NCI-H524 (cell line): ENCODE measurements around the gene TSPAN1.

Experiments
- DNase-seq, 2 experiments: peaks; one replicate each; lab custom pipeline; 2025; lab: John Stamatoyannopoulos, UW

TSPAN1 gene, protein sequence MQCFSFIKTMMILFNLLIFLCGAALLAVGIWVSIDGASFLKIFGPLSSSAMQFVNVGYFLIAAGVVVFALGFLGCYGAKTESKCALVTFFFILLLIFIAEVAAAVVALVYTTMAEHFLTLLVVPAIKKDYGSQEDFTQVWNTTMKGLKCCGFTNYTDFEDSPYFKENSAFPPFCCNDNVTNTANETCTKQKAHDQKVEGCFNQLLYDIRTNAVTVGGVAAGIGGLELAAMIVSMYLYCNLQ

DNA sequence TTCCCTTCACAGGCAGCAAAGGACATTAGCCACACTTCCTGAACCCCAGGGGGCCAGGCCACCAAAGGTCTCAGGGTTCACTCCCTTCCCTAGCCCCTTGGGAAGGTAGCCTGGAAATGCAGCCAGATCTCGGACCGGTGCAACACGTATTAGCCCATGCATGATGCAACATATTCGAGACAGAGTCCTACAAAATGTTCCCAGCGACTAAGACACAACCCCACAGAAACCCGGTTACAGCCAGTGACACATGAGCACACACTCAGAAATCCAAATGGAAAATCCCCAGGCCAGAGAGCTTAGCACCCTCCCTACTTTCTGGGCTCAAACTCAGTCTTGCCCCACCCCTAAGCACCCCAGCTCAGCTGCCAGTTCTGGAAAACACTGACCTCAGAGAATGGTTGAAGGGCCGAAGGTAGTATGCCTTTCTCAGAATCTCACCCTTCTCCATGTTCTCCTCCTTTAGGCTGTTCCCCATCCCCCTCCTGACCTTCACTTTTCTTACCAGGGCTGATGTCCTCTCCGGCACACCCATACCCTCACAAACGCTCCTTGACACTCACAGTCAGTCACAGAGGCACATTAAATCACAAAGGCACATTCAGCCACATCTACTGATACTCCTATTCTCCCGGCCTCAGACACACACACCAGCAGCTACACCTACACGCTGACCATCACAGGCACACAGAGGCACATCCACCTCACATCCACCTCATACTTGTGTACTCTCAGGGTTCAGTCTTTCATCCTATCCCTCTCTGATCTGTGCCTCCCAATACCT is at the start of gene TSPAN1:
TSS of gene TSPAN1 (plus strand) at position 640 of the 784 bp plus-strand sequence. CDS start 6,021 bp downstream, outside the sequence.
- no peak for DNase-seq

DNA sequence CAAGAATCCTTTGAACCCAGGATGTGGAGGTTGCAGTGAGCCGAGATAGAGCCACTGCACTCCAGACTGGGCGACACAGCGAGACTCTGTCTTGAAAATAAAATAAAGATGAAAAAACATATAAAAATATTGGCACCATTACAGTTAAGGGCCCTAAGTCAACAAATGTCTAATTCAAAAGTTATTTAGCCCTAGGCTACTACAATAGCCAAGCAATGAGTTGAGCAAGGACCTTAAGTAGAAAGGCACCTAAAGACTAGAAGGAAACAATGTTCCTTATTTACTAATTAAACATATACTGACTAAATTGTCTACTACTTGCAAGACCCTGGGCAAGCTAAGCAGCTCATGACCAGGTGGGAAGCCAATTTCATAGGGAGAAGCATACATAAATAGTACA is 46.5 kb upstream of the TSPAN1 start:
- no peak for DNase-seq

DNA sequence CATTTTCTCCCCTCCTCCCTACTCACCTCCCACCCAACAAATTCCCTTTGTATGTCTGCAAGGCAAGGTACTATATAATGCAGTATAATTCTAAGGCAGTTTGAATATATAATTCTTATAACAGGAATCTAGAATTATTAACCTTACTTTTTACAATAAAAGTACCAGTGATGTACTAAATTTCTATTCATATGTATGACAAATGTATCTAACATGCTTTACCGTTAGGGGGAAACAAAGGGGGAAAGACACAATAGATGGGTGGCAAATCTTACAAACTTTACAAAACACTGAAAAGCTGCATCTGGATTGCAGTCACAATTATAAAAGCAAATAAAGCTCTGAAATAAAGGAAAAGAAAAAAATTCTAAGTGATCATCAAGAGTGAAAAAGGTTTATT is 44.8 kb upstream of the TSPAN1 start:
- DNase-seq = peak in 1 of 2 experiments; percentile 32

DNA sequence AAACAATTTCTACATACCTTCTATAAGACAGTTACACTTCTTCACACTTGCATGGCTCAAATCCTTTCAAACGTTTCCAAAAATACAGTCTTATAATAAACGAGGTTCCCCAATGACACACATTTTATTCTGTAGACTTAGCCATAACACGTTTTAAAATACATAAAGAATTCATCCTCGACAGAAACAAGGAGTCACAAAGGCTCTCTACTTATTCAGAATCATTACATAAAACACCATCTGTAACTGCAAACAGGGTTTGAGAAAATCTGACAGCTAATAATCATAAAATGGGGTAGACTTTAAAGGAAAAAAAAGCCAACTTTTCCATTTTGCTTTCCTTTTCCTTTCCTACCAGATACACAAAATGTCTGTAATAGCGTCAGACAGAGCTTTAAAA is 44.3 kb upstream of the TSPAN1 start:
- DNase-seq = peak in 1 of 2 experiments; percentile 12

GRCh38 chr1:46131093-46131492 is 43.8 kb upstream of the TSPAN1 start:
- DNase-seq = peak in 1 of 2 experiments; percentile 19

DNA sequence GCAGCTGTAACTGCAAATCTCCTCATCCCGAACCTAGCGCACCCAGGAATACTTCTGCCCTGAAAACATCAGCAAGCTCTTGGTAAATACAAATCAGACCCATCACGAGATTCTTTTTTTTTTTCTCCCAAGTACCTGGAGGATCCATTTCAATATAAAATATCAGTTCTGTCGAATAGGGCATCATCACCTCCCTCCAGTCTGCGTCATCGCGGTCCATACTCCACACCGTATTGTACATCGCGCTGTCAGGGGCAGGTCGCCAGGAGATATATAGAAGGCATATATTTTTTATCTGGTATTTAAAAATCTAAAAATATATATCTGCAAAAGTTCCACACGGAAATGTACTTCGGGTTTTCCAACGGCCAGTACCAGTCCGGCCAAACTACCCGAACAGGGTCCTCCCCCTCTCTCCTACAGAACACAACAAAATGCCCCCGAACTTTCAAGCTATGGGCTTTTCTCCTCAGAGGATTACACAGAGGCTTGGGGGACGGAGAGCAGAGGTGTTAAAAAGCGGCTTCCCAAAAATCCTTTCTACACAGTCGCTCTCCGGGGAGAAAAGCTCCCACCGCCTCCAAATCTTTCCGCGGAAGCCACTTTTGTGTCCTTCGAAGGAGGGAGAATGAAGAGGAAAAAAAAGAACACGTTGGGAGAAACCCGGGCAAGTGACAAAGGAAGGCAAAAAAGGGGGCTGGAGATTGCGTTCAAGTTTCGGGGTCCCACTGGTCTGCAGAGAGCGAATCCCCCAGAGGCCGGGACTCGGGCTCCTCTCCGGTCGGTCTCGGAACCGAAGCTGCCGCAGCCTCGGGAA is 43.0 kb upstream of the TSPAN1 start:
- DNase-seq = peak; percentile 57 to 67

GRCh38 chr1:46132529-46133180 is 42.2 kb upstream of the TSPAN1 start, which contains the start of gene PIK3R3:
PIK3R3 (minus strand) TSS chr1:46132629; CDS start chr1:46131952, 677 bp downstream.
- peak; percentile 97 to 98 for DNase-seq

DNA sequence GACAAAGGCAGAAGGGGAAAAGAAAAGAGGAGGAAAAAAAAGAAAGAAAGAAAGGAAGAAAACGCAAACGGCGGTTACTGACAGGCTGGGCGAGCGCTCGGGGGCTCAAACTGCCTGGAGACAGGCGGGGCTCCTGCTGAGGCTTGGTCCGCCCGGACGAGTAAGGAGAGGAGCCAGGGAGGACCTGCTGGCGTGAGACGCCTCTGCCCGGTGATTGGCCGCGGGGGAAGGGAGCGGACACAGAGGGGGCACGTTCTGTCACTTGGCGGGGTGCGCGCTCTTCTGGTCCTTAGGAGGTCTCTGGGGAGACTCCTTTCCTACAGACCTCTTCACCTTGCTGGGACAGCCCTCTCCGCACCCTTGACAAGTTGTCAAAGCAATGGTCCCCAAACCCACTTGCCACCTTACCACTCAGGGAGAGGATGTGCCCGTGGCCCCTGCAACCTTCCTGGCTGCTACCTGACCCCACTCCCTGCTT is 41.7 kb upstream of the TSPAN1 start:
- peak; percentile 90 to 92 for DNase-seq

- peak in 1 of 2 experiments; percentile 16 for DNase-seq
Measured at GRCh38 chr1:46133781-46134350, 41.0 kb upstream of the TSPAN1 start.

DNA sequence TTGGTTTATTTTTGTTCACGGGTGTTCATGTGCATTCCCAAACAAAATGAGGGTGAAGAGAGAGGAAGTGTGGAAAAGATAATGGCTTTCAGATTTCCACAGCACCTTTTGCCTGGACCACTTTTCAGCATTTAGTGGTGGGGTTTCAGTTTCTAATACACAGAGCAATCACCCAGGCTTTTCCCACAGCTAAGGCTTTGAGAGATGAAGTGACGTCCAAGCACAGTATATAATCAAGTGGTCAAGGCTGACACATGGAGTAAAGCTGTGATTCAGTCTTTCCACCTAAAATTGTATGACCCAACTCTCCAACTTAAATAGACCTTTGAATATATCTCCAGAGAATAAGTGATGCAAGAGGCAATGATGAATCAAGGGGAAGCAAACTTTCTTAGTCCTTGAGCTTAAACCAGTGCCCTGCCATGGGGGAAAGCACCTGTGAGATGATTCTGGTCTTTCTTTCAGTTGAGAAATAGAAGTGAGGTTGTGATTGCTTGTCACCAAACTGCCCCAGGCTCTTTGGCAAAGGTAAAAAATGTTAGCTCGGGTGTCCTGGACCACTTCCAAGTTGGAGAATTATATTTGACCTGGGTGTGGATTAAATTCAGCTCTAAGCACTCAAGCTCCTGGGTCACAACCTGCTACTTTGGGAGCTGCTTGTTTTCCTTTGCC is 40.1 kb upstream of the TSPAN1 start:
- peak; percentile 69 to 82 for DNase-seq

DNA sequence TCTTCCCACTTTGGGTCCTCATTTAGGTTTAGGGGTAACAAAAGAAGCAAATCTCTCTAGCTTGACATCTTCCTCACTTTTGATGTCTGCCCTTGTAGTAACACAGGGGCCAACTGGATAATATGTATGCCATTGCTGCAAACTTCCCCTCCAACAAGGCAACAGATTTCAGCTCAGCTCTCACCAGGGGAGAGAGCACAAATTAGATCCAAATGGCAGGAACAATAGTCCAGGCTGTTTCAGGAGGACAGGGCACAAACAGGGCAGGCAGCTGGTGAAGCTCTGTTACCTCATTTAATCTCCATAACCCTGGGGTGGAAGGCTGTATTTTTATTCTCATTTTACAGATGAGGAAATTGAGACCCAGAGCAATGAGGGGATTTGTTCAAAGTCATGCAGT is 38.2 kb upstream of the TSPAN1 start:
- DNase-seq = peak in 1 of 2 experiments; percentile 4

GRCh38 chr1:46137916-46138315 is 37.0 kb upstream of the TSPAN1 start:
- DNase-seq = no peak

DNA sequence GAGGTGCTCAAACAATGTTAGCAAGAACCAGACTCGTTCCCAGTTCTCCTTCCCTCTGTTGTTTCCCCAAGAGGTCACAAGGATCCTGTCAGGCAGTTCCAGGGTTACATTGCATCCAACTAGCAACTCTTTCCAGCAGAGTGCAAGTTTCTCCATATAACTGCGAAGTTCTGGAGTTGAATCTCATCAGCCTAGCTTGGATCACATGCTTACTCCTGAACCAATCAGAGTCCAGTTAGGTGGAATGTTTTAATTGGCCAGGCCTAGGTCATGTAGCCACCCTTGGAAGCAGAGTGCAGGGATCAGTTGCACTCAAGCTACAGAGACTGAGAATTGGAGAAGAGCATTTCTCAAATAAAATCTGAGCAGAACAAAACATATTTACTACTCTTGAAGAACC is 26.6 kb upstream of the TSPAN1 start:
- DNase-seq = no peak

- DNase-seq = no peak
Measured at GRCh38 chr1:46150085-46150484, 24.8 kb upstream of the TSPAN1 start.

DNA sequence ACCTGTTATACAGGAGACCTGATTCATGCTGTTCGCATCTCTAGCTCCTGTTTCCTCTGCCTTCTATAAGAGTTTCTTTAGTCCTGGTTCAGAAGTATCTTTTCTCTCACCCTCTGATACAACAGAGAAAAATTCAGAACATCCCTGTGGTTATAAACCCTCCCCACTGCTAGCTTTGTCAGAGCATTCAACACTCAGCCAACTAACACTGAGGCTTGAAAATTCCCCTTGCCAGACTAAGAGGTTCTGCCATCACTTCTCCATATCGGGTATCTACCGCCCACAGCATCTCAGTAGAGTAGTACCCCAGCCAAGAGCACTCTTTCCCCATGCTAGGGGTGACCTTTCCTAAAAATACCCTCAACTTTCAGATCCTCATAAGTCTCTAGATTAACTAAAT is 22.9 kb upstream of the TSPAN1 start:
- no peak for DNase-seq

GRCh38 chr1:46153228-46153627 is 21.7 kb upstream of the TSPAN1 start:
- peak in 1 of 2 experiments; percentile 5 for DNase-seq

- DNase-seq = no peak
Measured at GRCh38 chr1:46153732-46154131, 21.2 kb upstream of the TSPAN1 start.

DNA sequence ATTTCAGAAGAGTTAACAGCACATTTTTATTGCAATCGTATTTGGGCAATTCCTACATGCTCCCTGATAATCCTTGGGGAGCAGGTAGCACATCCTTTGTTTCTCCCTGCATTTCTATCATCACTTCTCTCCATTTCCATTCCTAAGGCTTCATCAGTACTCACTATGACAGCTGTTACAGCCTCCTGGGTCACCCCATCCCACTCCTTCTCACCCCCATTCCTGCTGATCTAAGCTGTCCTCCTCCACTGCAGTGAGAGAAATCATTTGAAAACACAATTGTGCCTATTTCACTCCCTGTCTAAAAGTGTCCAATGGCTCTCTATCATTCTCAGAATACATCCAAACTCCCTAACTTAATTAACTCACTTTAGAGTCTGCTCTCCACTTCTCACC is 17.0 kb upstream of the TSPAN1 start:
- no peak for DNase-seq

GRCh38 chr1:46158312-46159281 is 16.3 kb upstream of the TSPAN1 start:
- no peak for DNase-seq

- DNase-seq = no peak
Measured at GRCh38 chr1:46159516-46159915, 15.4 kb upstream of the TSPAN1 start.
